ENCODE data around the gene SUGP1. TPM values are rescaled to one million over a fixed set of nuclear protein-coding genes. Genes with fewer than 3 reads are reported as not detected.

Gene SUGP1
- total RNA-seq, 1 donor from 2014 or later: 44.7 TPM

DNA sequence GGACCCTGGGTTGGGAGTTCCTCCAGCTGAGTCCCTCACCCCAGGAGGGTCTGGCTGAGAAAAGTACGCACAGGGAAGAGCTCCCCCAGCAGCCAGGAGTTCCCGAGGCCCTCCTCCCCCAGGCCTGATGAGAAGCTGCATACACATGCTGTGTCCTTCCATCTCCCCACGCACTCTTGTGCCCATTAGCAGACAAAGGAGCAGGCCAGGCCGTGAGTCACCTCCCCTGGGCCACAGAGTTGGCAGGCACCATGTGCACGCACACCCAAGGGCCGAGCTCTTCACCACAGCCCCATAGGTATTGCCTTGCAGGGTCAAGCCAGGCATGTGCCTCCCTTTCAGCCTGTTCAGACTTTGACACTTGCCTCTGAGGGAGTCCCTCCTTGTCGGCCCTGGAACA, 17.8 kb upstream of the SUGP1 start:
- no peak for DNase-seq
- Histone ChIP-seq H3K36me3 (peaks cover 84% of the 10 kb centered on the region), H3K9me3 (replicated peaks) (no peaks in the 10 kb centered on the region), H3K27ac (replicated peaks) (no peak overlapping the region), H3K4me1 (peaks cover 6% of the 10 kb centered on the region), H3K27me3 (ENCODE audit: low read depth) (no peaks in the 10 kb centered on the region), H3K4me3 (no peak overlapping the region)
- TF ChIP-seq, protein P1, sequence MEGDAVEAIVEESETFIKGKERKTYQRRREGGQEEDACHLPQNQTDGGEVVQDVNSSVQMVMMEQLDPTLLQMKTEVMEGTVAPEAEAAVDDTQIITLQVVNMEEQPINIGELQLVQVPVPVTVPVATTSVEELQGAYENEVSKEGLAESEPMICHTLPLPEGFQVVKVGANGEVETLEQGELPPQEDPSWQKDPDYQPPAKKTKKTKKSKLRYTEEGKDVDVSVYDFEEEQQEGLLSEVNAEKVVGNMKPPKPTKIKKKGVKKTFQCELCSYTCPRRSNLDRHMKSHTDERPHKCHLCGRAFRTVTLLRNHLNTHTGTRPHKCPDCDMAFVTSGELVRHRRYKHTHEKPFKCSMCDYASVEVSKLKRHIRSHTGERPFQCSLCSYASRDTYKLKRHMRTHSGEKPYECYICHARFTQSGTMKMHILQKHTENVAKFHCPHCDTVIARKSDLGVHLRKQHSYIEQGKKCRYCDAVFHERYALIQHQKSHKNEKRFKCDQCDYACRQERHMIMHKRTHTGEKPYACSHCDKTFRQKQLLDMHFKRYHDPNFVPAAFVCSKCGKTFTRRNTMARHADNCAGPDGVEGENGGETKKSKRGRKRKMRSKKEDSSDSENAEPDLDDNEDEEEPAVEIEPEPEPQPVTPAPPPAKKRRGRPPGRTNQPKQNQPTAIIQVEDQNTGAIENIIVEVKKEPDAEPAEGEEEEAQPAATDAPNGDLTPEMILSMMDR (IDR thresholded peaks at IDR 0.05; ENCODE audit: borderline replicate concordance): no peak
- intact Hi-C loops (cut with micrococcal nuclease): no loop called here

DNA sequence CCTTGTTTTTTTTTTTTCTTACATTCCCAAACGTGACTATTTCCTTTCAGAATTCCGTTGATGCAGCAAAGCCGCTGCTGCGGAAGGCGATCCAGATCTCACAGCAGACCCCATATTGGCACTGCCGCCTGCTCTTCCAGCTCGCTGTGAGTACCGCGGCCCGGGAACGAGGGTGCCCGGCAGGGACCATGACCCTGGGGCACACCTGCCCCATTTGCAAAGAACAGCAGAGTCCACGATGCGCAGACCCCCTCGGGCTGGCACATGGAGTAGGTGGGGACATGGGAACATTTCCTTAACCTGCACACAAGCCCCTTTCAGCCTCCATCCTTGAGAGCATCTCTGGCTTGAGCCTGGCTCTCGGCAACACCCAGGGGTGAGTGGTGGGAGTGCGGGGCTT, 16.8 kb upstream of the SUGP1 start:
- Histone ChIP-seq H3K4me1 (no peaks in the 10 kb centered on the region), H3K27ac (replicated peaks) (no peak overlapping the region), H3K36me3 (peaks cover 82% of the 10 kb centered on the region), H3K9me3 (replicated peaks) (no peaks in the 10 kb centered on the region), H3K4me3 (no peak overlapping the region), H3K27me3 (ENCODE audit: low read depth) (no peaks in the 10 kb centered on the region)
- intact Hi-C loops (cut with micrococcal nuclease): no loop called here
- TF ChIP-seq, protein P1 (IDR thresholded peaks at IDR 0.05; ENCODE audit: borderline replicate concordance): no peak
- no peak for DNase-seq

DNA sequence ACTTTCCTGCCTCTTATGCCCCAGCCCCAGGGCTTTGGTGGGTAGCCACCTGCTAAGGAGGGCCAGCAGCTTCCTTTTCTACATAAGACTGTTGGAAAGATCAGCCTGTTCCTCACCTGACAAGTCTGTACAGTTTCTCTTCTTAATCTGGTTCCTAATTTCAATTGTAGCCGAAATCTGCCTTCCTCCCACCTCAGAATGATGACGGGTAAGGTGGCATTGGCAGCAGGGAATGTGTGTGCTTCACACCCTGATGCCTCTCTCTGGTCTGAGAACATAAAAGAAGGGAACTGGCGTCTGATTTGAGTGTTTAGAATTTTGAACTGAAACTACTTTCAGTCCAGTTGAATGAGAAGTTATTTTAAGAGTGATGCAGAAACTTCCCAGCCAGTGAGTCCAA, 16.3 kb upstream of the SUGP1 start:
- H3K4me3 ChIP-seq: no peak overlapping the region
- H3K27me3 ChIP-seq (ENCODE audit: low read depth): no peaks in the 10 kb centered on the region
- peaks cover 82% of the 10 kb centered on the region for H3K36me3 ChIP-seq
- H3K4me1 ChIP-seq: no peaks in the 10 kb centered on the region
- TF ChIP-seq, protein P1 (IDR thresholded peaks at IDR 0.05; ENCODE audit: borderline replicate concordance): no peak
- intact Hi-C loops (cut with micrococcal nuclease): no loop called here
- no peaks in the 10 kb centered on the region for H3K9me3 ChIP-seq (replicated peaks)
- no peak for DNase-seq
- no peak overlapping the region for H3K27ac ChIP-seq (replicated peaks)

DNA sequence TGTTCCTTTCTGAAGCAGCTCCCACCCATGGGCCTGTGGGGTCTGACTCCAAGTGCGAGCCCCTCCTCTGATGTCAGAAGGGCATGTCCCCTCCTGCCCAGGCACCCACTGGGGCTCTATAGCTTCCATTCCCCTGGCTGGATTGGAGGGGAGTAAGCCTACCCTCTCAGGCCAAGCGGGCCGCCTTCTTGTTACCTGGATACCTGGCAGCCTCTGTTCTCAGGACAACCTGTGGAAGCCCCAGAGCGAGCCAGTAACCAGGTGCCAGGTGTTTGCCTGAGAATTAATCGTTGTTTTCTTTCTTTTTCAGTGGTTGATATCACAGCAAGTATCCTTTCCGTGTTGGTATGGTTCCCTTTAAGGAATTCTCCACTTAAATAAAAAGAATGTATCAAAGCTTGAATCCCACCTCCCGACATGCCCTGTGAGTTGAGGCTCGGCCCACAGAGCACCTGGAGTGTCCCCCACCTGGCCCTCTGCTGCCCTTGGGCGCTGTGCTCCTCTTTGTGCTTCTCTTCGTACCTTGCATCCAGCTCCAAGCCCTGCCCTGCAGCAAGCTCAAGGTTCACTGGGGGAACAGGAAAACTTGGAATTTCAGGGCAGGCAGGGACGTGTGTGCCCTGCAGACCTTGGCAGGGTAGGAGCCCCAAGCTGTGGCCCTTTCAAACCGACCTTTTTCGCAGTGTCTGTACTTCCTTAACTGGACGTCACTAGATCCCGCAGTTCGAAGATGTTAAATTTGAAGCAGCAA, 15.3 kb upstream of the SUGP1 start:
- TF ChIP-seq, protein P1 (IDR thresholded peaks at IDR 0.05; ENCODE audit: borderline replicate concordance): no peak
- Histone ChIP-seq H3K9me3 (replicated peaks) (no peaks in the 10 kb centered on the region), H3K4me3 (no peak overlapping the region), H3K27ac (replicated peaks) (no peak overlapping the region), H3K27me3 (ENCODE audit: low read depth) (no peaks in the 10 kb centered on the region), H3K36me3 (peaks cover 82% of the 10 kb centered on the region), H3K4me1 (no peaks in the 10 kb centered on the region)
- intact Hi-C loops (cut with micrococcal nuclease): no loop called here
- no peak for DNase-seq

DNA sequence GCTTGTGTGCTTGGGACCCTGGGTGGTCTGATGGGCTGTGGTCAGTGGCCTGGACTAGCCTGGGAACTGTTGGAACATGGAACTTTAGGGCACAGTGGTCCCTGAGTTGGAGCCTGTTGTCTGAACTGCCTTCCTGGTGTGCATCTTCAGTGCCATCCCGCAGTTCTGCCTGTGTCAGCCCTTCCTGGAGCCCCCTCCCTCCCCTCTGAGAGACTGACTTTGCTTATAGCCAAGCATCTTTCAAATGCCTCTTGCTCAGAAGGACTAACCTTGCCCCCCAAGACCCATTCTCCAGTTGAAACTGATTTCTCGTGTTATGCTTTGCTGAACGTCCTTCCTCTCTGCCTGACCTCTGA, 14.7 kb upstream of the SUGP1 start:
- Histone ChIP-seq H3K36me3 (peaks cover 81% of the 10 kb centered on the region), H3K4me3 (no peak overlapping the region), H3K27ac (replicated peaks) (no peak overlapping the region), H3K27me3 (ENCODE audit: low read depth) (no peaks in the 10 kb centered on the region), H3K9me3 (replicated peaks) (no peaks in the 10 kb centered on the region), H3K4me1 (no peaks in the 10 kb centered on the region)
- intact Hi-C loops (cut with micrococcal nuclease): no loop called here
- TF ChIP-seq, protein P1 (IDR thresholded peaks at IDR 0.05; ENCODE audit: borderline replicate concordance): no peak
- no peak for DNase-seq
